Aorta (tissue), 5 donors: ENCODE data around the gene NUP107. TPM values are rescaled to one million over a fixed set of nuclear protein-coding genes. Genes with fewer than 3 reads are reported as not detected.
"Not testable (repeated sequence)": the region's sequence is repeated elsewhere in the genome, so short reads cannot be mapped to it uniquely, and the experiment has no call there.

ENCODE experiments used
- ATAC-seq: fragments of 200-7000 bp; cut with Tn5 transposase; one replicate; pipeline ENCODE4 v1.9.1; 2022; ENCODE audit warnings: moderate library complexity; ENCODE audit not compliant: low FRiP score
- DNase-seq, 2 donors: peaks; one replicate each; pipeline ENCODE4 v3.0.0-alpha.2; 2020
- H3K27ac ChIP-seq, 2 donors: one replicate each; pipeline ENCODE4 v1.5.1; 2013; ENCODE audit warnings: low read length in 2 of 2, mild to moderate bottlenecking in 2 of 2, moderate library complexity in 2 of 2, control low read depth in 1 of 2, inconsistent platforms in 1 of 2, low read depth in 1 of 2
- H3K27me3 ChIP-seq, 2 donors: one replicate each; pipeline ENCODE4 v1.6.1; 2013; ENCODE audit warnings: control low read depth in 1 of 2, low read length in 1 of 2, mild to moderate bottlenecking in 1 of 2, moderate library complexity in 1 of 2; ENCODE audit not compliant: insufficient read depth in 2 of 2, control insufficient read depth in 1 of 2
- H3K36me3 ChIP-seq, 2 donors: one replicate each; pipeline ENCODE4 v1.6.1; 2013; ENCODE audit warnings: control low read depth in 1 of 2, low read length in 1 of 2, mild to moderate bottlenecking in 1 of 2; ENCODE audit not compliant: insufficient read depth in 2 of 2, control insufficient read depth in 1 of 2
- H3K4me1 ChIP-seq, 2 donors: one replicate each; pipeline ENCODE4 v1.6.1; 2013; ENCODE audit warnings: low read length in 2 of 2, control low read depth in 1 of 2, mild to moderate bottlenecking in 1 of 2, moderate library complexity in 1 of 2; ENCODE audit not compliant: insufficient read depth in 2 of 2, control insufficient read depth in 1 of 2
- H3K4me3 ChIP-seq, 2 donors: one replicate each; pipeline ENCODE4 v1.5.1; 2013; ENCODE audit warnings: low read length in 2 of 2, control low read depth in 1 of 2, mild to moderate bottlenecking in 1 of 2
- H3K9me3 ChIP-seq: one replicate; pipeline ENCODE4 v1.6.1; 2013; ENCODE audit warnings: mild to moderate bottlenecking, low read length; ENCODE audit not compliant: control insufficient read depth
- WGBS, 2 donors: extraction: QIAGEN DNeasy Blood & Tissue Kit; methylation state at CpG; one replicate each; pipeline ENCODE4 v1.1.7; 2013; 5-methylcytosine and 5-hydroxymethylcytosine counted together
- intact Hi-C, 2 donors: fragments of 100-400 bp; cut with DNase I; formaldehyde crosslinking; loops; one replicate each; pipeline versions ENCODE4 v1.14.2 to v1.15.0; 2022
- polyA plus RNA-seq, 2 donors: library from polyadenylated mRNA; stranded (reverse); fragments of 200-250 nt; gene quantifications; one replicate each; pipeline ENCODE4 v1.2.3, GENCODE V29; 2013
- total RNA-seq, 2 donors: library from RNA; stranded (reverse); fragmentation: NEBNext Ultra II Directional; extraction: Animal tissue kit (Norgen Biotek cat#: 25700); gene quantifications; one replicate each; pipeline ENCODE4 v1.2.1, GENCODE V29; 2021
- donor health status: healthy with polysubstance abuse.
- donor health status: Bipolar disorder and iron deficiency.
- donor health status: DM: no; HTN: no; CAD: no.
- donor health status: DM: no; HTN: no; CAD: no.
- donor health status: DM: yes; HTN: yes; CAD: no.

The NUP107 gene
- total and polyA plus RNA-seq, 4 donors: 5.3 to 53.4 (median 27.8) TPM

DNA sequence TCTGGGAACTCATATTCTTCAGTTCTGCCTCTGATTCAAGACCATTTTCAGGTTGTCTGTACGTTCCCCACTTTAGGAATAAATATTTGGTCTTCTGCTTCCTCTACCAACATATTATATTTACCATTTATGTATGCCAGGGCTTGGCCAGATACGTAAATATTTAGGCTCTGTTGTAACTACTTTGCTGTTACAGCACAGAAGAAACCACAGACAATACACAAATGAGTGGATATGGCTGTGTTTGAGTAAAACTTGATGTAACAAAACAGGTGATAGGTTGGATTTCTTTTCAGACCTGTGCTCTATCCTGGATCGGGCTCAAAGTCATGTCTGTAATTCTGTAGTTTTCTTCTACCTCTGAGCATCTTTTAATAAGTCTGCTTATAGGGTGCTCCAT is 38.6 kb upstream of the NUP107 start:
- H3K27ac ChIP-seq: no peak overlapping the region
- 76 to 81% methylated on average over 3 of the region's 3 CpGs for WGBS, 2 donors
- intact Hi-C loops: no loop called here

DNA sequence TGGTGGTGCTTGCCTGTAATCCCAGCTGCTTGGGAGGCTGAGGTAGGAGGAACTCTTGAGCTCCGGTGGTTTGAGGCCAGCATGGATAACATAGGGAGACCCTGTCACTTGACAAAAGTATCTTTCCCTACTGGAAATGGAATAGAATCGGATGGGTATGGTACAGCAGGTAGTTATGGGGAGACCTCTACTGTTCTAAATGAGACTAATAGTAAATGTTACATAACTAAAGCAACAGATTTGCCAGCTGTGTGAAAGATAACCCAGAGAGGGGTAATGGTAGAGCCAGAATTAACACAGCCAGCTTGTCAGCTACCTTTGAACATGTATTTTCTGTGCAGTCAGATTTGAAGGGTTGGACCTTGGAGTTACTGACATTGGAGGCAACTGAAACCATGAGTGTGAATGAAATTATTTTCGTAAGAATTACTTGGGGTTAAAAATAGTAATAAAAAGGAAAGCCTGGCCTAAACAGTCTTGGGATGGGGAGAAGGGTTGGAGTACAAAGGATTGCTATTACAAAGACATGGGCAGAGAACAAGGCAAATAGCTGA is 21.7 kb upstream of the NUP107 start:
- no peak for ATAC-seq
- intact Hi-C loops: no loop called here
- 47 to 52% methylated on average over 3 of the region's 3 CpGs for WGBS, 2 donors
- Histone ChIP-seq H3K27me3 (no peaks in the 10 kb centered on the region), H3K4me1 (no peaks in the 10 kb centered on the region), H3K36me3 (no peaks in the 10 kb centered on the region), H3K27ac (no peak overlapping the region), H3K4me3 (no peak overlapping the region), H3K9me3 (no peaks in the 10 kb centered on the region)
- DNase-seq: no peak

More for the DNA sequence above, 38.6 kb upstream of the NUP107 start:
- Histone ChIP-seq H3K4me3 (no peak overlapping the region), H3K4me1 (no peaks in the 10 kb centered on the region), H3K36me3 (no peaks in the 10 kb centered on the region), H3K27me3 (no peaks in the 10 kb centered on the region), H3K9me3 (no peaks in the 10 kb centered on the region)
- no peak for DNase-seq
- ATAC-seq: no peak

DNA sequence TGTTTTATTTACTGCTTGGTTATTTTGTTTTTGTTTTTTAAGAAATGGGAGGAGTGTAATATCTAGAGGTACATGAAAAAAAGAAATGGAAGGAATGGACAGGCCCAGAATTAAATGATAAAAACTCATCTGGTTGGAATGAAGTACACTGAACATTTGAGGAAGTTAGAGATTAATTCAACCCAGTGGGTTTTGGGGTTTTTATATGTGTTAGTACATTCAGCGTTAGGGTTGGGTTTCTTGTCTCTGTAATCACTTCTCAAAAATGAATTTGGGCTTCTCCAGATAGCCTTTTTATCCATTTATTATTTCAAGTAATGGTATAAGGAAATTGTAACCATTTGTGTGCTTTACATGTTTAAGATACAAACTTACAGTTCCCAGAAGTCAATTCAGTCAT is 19.5 kb upstream of the NUP107 start:
- no peak for ATAC-seq
- intact Hi-C loops: no loop called here
- Histone ChIP-seq H3K36me3 (no peaks in the 10 kb centered on the region), H3K27ac (no peak overlapping the region), H3K4me3 (no peak overlapping the region), H3K27me3 (no peaks in the 10 kb centered on the region), H3K4me1 (no peaks in the 10 kb centered on the region), H3K9me3 (no peaks in the 10 kb centered on the region)
- 77 to 86% methylated on average over 1 of the region's 1 CpG for WGBS, 2 donors
- no peak for DNase-seq

DNA sequence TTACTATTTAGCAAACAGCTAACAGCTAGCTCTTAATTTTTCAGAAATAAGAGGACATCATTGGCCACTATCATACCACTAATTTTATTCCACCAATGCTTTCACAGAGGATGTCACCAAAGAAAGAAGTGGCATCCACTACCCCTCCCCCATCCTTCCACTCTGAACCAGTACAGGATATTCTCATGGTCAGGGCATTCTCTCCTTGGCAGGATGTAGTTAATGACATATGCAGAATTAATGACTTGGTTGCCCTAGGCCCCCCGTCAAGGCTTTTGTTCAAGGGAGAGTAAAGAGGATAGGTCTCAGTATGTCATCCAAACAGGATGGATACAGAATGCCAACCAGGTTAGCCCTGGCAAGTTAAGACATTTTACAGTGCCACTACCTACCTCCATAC is 18.9 kb upstream of the NUP107 start:
- no peak for ATAC-seq
- Histone ChIP-seq H3K36me3 (no peaks in the 10 kb centered on the region), H3K4me3 (no peak overlapping the region), H3K27me3 (no peaks in the 10 kb centered on the region), H3K27ac (no peak overlapping the region), H3K9me3 (no peaks in the 10 kb centered on the region), H3K4me1 (no peaks in the 10 kb centered on the region)
- DNase-seq: no peak
- WGBS, 2 donors: 20 to 34% methylated on average over 1 of the region's 1 CpG
- intact Hi-C loops: no loop called here

GRCh38 chr12:68671179-68671578 is 15.6 kb upstream of the NUP107 start:
- Histone ChIP-seq H3K36me3 (no peaks in the 10 kb centered on the region), H3K9me3 (no peaks in the 10 kb centered on the region), H3K4me1 (no peaks in the 10 kb centered on the region), H3K4me3 (no peak overlapping the region), H3K27ac (no peak overlapping the region), H3K27me3 (no peaks in the 10 kb centered on the region)
- no peak for ATAC-seq
- no peak for DNase-seq
- 70 to 89% methylated on average over 4 of the region's 4 CpGs for WGBS, 2 donors
- intact Hi-C loops: no loop called here

DNA sequence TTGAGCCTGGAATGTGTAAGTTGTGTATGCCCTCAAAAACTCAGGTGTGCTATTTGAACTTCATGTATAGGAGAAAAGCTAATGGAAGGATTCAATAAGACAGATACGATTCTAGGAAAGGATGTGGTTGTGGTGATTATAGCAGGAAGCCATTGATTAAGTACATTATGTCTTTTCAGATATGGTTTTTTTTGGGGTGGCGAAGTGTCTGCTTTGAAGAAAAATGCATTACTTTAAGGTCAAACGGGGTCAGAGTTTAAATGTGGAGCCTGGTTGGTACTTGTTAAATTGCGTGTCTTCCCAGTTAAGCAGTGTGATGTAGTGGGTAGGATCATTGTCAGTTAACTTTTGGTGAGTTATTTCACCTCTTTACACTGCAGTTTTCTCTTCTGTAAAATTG is 13.0 kb upstream of the NUP107 start:
- Histone ChIP-seq H3K36me3 (no peaks in the 10 kb centered on the region), H3K4me3 (no peak overlapping the region), H3K9me3 (no peaks in the 10 kb centered on the region), H3K4me1 (no peaks in the 10 kb centered on the region), H3K27ac (no peak overlapping the region), H3K27me3 (no peaks in the 10 kb centered on the region)
- WGBS, 2 donors: 71 to 76% methylated on average over 4 of the region's 4 CpGs
- DNase-seq (no peak), ATAC-seq (no peak)
- intact Hi-C loops: no loop called here

DNA sequence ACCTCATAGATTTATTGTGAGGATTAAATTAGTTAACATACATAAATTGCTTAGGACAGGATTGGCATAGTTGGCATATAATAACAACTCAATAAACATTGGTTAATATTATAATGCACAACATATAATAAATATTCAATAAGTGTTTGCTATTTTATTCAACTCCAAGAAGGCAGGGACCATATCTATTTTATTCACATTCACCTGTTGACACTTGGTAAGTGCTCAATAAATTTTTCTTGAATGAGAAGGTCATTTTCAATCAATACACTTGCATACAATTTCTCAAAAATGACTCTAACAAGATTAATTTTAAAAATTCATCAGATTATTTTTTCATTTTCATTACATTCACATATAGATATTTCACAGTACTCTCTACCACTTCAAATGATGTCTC is 12.4 kb upstream of the NUP107 start:
- Histone ChIP-seq H3K9me3 (no peaks in the 10 kb centered on the region), H3K4me1 (no peaks in the 10 kb centered on the region), H3K27me3 (no peaks in the 10 kb centered on the region), H3K27ac (no peak overlapping the region), H3K36me3 (no peaks in the 10 kb centered on the region), H3K4me3 (no peak overlapping the region)
- ATAC-seq (no peak), DNase-seq (no peak)
- intact Hi-C loops: no loop called here

- no peak for ATAC-seq
- Histone ChIP-seq H3K9me3 (no peaks in the 10 kb centered on the region), H3K27me3 (no peaks in the 10 kb centered on the region), H3K36me3 (no peaks in the 10 kb centered on the region), H3K4me3 (no peak overlapping the region), H3K27ac (no peak overlapping the region), H3K4me1 (no peaks in the 10 kb centered on the region)
- DNase-seq: no peak
- 32 to 45% methylated on average over 5 of the region's 5 CpGs for WGBS, 2 donors
- intact Hi-C loops: no loop called here
Observed at GRCh38 chr12:68675101-68675842, 11.5 kb upstream of the NUP107 start.

DNA sequence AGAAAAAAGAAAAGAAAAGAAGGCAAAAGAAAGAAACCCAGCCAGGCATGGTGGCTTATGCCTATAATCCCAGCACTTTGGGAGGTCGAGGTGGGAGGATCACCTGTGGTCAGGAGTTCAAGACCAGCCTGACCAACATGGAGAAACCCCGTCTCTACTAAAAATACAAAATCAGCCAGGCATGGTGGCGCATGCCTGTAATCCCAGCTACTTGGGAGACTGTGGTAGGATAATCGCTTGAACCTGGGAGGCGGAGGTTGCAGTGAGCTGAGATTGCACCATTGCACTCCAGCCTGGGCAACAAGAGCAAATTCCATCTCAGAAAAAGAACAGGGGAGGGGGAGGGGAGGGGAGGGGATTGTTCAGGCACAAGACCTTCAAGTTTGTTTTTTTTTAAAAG is 9.9 kb upstream of the NUP107 start:
- H3K36me3 ChIP-seq, H3K27ac ChIP-seq, DNase-seq, ATAC-seq, H3K27me3 ChIP-seq, intact Hi-C loops, H3K4me1 ChIP-seq, H3K4me3 ChIP-seq, H3K9me3 ChIP-seq: not testable (repeated sequence)
- 92 to 95% methylated on average over 5 of the region's 5 CpGs for WGBS, 2 donors
